Spleen (tissue), 11 donors: ENCODE results near the gene DENND2D. TPM values are rescaled to one million over a fixed set of nuclear protein-coding genes. Genes with fewer than 3 reads are reported as not detected.

Experiments used
- DNase-seq: peaks from one replicate; pipeline ENCODE4 v3.0.0-alpha.2; 2020
- H3K27ac ChIP-seq, 8 donors: fragments of 200-600 bp; sonication (generic) in 7 of 8; 1 replicate in 4 of 8; 2 replicates in 4 of 8; pipeline versions ENCODE4 v1.5.0 to v1.8.0; 2016 to 2021; ENCODE audit warnings: inconsistent platforms in 4 of 8, mild to moderate bottlenecking in 4 of 8, moderate library complexity in 1 of 8
- H3K27me3 ChIP-seq, 7 donors: fragments of 200-600 bp; sonication (generic) in 6 of 7; replicated peaks in 1 of 7; 1 replicate in 4 of 7; 2 replicates in 3 of 7; pipeline versions ENCODE4 v1.5.0 to v1.8.0; 2016 to 2021; ENCODE audit warnings: inconsistent platforms in 3 of 7, mild to moderate bottlenecking in 1 of 7
- H3K36me3 ChIP-seq, 6 donors: fragments of 200-600 bp; sonication (generic) in 5 of 6; 1 replicate in 4 of 6; 2 replicates in 2 of 6; pipeline versions ENCODE4 v1.5.0 to v1.8.0; 2016 to 2021; ENCODE audit warnings: inconsistent platforms in 2 of 6
- H3K4me1 ChIP-seq, 6 donors: fragments of 200-600 bp; sonication (generic) in 5 of 6; 1 replicate in 3 of 6; 2 replicates in 3 of 6; pipeline versions ENCODE4 v1.5.0 to v1.8.0; 2016 to 2021; ENCODE audit warnings: inconsistent platforms in 3 of 6
- H3K4me3 ChIP-seq, 8 donors: fragments of 200-600 bp; sonication (generic) in 7 of 8; 1 replicate in 4 of 8; 2 replicates in 4 of 8; pipeline versions ENCODE4 v1.5.0 to v1.8.0; 2016 to 2021; ENCODE audit warnings: inconsistent platforms in 4 of 8, mild to moderate bottlenecking in 4 of 8, moderate library complexity in 2 of 8
- H3K9me3 ChIP-seq, 8 donors: fragments of 200-600 bp; sonication (generic) in 7 of 8; 1 replicate in 4 of 8; 2 replicates in 4 of 8; pipeline versions ENCODE4 v1.5.0 to v1.8.0; 2016 to 2021; ENCODE audit warnings: inconsistent platforms in 4 of 8
- POLR2A ChIP-seq, 3 donors: fragments of 450-650 bp; IDR thresholded peaks; one replicate each; pipeline ENCODE4 v1.5.1; 2017; ENCODE audit warnings: antibody characterized with exemption in 3 of 3, mild to moderate bottlenecking in 1 of 3
- POLR2AphosphoS5 ChIP-seq, 3 donors: sonication (generic); formaldehyde crosslinking; IDR thresholded peaks; one replicate each; pipeline ENCODE4 v1.5.1; 2017; ENCODE audit warnings: antibody characterized with exemption in 3 of 3
- WGBS, 5 donors: extraction: QIAGEN DNeasy Blood & Tissue Kit in 3 of 5; methylation state at CpG; one replicate each; pipeline versions ENCODE4 v1.1.5 to v1.1.7; 2013 to 2018; 5-methylcytosine and 5-hydroxymethylcytosine counted together
- intact Hi-C: fragments of 100-400 bp; cut with DNase I; formaldehyde crosslinking; loops from one replicate; pipeline ENCODE4 v1.15.0; 2023; ENCODE audit warnings: low total_unique reads
- polyA plus RNA-seq, 3 donors: library from polyadenylated mRNA; stranded (reverse); fragments of 200-250 nt; gene quantifications; one replicate each; pipeline ENCODE4 v1.2.1, GENCODE V29; 2013
- total RNA-seq, 7 donors: library from RNA; depleted of rRNA in 3 of 7; stranded (reverse); fragments of >200 nt in 3 of 7; fragmentation: NEBNext Ultra II Directional in 4 of 7; extraction: Animal tissue kit (Norgen Biotek cat#: 25700) in 4 of 7; gene quantifications; one replicate each; pipeline versions ENCODE4 v1.1.0 to v1.2.1, GENCODE V29; 2016 to 2021
- TF ChIP-seq, protein P1 (sequence below), 11 experiments: fragments of 200-600 bp in 7 of 11; fragments of 450-650 bp in 4 of 11; sonication (generic) in 4 of 11; IDR thresholded peaks in 8 of 11; conservative IDR thresholded peaks in 3 of 11; 1 replicate in 7 of 11; 2 replicates in 4 of 11; pipeline versions ENCODE4 v1.4.0 to v1.8.0; 2016 to 2021; ENCODE audit warnings: antibody characterized with exemption in 11 of 11, inconsistent platforms in 4 of 11, mild to moderate bottlenecking in 1 of 11
- donor health status: healthy with polysubstance abuse.
- donor health status: DM: no; HTN: no; CAD: no; lungs with moderate emphysema.
- donor health status: DM: no; HTN: no; CAD: no.
- donor health status: Bipolar disorder and iron deficiency.
- donor health status: healthy.
- donor health status: DM: no; HTN: no; CAD: no.
- donor health status: DM: yes; HTN: yes; CAD: no.

DENND2D gene
- total and polyA plus RNA-seq, 10 donors = 90.3 to 182 (median 149) TPM

DNA sequence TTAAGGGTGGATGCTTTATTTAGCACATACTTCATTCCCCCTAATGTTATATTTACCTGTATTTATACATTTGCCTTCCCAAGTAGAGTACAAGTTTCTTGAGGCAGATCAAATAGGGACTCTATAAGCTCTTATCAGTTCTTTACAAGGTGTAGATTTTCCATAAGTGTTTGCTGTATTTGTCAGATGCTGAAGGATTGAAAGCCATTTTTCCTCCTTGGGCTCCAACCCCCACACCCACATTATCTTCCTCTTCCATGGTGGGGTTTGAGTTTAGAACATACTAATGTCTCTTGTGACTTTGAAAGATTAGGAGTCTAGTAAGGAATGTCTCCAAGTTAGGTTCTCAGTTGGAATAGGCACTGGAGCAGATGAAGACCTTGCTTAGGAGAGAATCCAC, 24.6 kb upstream of the DENND2D start:
- no peak for TF ChIP-seq POLR2A (IDR thresholded peaks at IDR 0.05)
- no peak for TF ChIP-seq POLR2AphosphoS5 (IDR thresholded peaks at IDR 0.05)
- TF ChIP-seq, protein P1, sequence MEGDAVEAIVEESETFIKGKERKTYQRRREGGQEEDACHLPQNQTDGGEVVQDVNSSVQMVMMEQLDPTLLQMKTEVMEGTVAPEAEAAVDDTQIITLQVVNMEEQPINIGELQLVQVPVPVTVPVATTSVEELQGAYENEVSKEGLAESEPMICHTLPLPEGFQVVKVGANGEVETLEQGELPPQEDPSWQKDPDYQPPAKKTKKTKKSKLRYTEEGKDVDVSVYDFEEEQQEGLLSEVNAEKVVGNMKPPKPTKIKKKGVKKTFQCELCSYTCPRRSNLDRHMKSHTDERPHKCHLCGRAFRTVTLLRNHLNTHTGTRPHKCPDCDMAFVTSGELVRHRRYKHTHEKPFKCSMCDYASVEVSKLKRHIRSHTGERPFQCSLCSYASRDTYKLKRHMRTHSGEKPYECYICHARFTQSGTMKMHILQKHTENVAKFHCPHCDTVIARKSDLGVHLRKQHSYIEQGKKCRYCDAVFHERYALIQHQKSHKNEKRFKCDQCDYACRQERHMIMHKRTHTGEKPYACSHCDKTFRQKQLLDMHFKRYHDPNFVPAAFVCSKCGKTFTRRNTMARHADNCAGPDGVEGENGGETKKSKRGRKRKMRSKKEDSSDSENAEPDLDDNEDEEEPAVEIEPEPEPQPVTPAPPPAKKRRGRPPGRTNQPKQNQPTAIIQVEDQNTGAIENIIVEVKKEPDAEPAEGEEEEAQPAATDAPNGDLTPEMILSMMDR (IDR thresholded peaks at IDR 0.05 in 8 of 11, conservative IDR thresholded peaks at IDR 0.05 in 3 of 11) = no peak
- Histone ChIP-seq H3K36me3 (no peaks in the 10 kb centered on the region), H3K4me3 (no peak overlapping the region), H3K9me3 (no peaks in the 10 kb centered on the region), H3K27ac (peak overlapping the region; percentile 2 to 81 (median 63)), H3K4me1 (peaks cover 35 to 96% (median 69%) of the 10 kb centered on the region in 6 donors), H3K27me3 (no peaks in the 10 kb centered on the region)
- no peak for DNase-seq
- intact Hi-C loops = loop anchor here (5.0 to 10.0 kb wide), 2 partner anchors 110 to 172 kb away; no protein-coding TSS in a partner anchor

DNA sequence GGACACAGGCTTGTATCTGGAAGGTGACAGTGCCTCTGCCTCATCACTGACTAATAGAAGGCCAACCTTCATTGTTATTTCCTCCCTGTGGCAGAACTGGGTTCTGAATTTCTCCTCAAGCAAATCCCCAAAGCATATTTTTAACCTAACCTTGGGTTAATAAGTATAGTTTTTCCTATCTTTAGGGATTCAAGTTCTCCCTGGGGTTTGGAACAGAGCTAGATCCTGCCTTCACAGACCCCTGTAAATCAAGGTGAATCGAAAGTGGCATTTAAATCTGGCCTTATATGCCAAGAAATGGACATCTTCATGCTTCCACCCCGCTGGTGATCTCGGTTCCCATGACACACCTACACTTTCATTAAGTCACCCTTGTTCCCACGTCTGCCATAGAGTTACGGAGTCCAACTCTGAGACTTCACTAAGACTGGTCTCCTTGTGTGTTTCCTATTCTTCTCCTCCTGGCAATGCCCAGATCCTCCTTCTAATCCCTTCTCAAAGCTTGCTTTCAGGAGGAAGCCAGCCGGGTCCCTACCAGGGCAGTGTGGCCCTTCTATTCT, 22.8 kb upstream of the DENND2D start:
- DNase-seq = no peak
- Histone ChIP-seq H3K36me3 (no peaks in the 10 kb centered on the region), H3K27ac (peak overlapping the region; percentile 63 to 88 (median 84)), H3K9me3 (no peaks in the 10 kb centered on the region), H3K4me3 (peak overlapping the region in 1 of 8 donors; percentile 55), H3K4me1 (peaks cover 43 to 100% (median 86%) of the 10 kb centered on the region in 6 donors), H3K27me3 (no peaks in the 10 kb centered on the region)
- intact Hi-C loops = loop anchor here (10.0 kb wide), 1 partner anchor 112 kb away; no protein-coding TSS in a partner anchor
- no peak for TF ChIP-seq POLR2AphosphoS5 (IDR thresholded peaks at IDR 0.05)
- TF ChIP-seq POLR2A (IDR thresholded peaks at IDR 0.05) = no peak
- TF ChIP-seq, protein P1 (IDR thresholded peaks at IDR 0.05 in 8 of 11, conservative IDR thresholded peaks at IDR 0.05 in 3 of 11) = peak in 3 of 11 experiments; percentile 7 to 27 (median 16)
- WGBS, 5 donors = 73 to 80% (median 76%) methylated on average over 6 of the region's 6 CpGs

DNA sequence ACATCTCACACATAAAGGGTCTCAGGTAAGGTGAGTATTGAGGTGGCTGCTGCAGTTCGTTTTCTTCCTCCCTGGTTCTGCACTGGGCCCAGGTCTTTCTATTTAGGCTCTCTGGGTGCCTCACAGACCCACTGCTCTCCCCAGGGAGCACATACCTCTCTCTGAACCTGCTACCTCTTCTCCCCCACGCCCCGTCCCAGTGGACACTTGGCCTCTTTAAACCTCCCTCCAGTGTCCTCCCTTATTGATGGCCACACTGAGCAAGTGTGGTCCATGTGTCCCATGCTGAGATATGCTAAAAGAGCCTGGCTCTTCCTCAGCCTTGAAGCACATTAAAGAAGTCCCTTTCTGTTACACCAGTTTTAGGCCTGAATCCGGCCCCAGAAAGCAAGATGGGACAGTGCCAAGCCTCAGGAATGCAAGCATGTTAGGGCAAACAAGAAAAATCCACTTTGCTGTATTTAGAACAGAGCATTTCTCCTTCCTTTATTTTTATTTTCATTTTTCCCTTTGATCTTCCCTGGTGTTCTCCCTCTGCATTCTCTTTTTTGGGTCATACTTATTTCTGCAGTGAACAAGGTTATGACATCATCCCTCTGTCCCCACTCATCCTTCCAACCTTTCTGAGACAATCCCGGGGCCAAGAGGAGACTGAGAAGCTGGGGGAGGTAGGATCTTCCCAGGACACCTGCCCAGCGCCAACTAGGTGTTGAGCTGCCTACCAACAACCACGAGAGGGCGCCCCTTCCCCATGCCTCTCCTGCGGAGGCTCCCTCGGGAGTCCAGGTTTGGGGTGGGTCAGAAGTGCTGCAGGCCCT, 22.1 kb upstream of the DENND2D start:
- H3K4me1 ChIP-seq = peaks cover 49 to 100% (median 89%) of the 10 kb centered on the region in 6 donors
- no peaks in the 10 kb centered on the region for H3K36me3 ChIP-seq
- WGBS, 5 donors = 20 to 26% (median 24%) methylated on average over 10 of the region's 10 CpGs
- TF ChIP-seq POLR2A (IDR thresholded peaks at IDR 0.05) (no peak), POLR2AphosphoS5 (IDR thresholded peaks at IDR 0.05) (peak in 2 of 3 donors; percentile 52 to 62)
- TF ChIP-seq, protein P1 (IDR thresholded peaks at IDR 0.05 in 8 of 11, conservative IDR thresholded peaks at IDR 0.05 in 3 of 11) = peak; percentile 59 to 94 (median 91)
- peak; percentile 94 for DNase-seq
- no peaks in the 10 kb centered on the region for H3K27me3 ChIP-seq
- H3K4me3 ChIP-seq = peak overlapping the region in 3 of 8 donors; percentile 3 to 55 (median 15)
- intact Hi-C loops = loop anchor here (10.0 kb wide), 1 partner anchor 112 kb away; no protein-coding TSS in a partner anchor
- no peaks in the 10 kb centered on the region for H3K9me3 ChIP-seq
- peak overlapping the region; percentile 63 to 88 (median 84) for H3K27ac ChIP-seq
